K562 (cell line): ENCODE measurements around the gene DNAJB13. TPM values are rescaled to one million over a fixed set of nuclear protein-coding genes. Genes with fewer than 3 reads are reported as not detected.

Experiments
- CREB3 ChIP-seq: fragments of 450-650 bp; conservative IDR thresholded peaks from 2 replicates; pipeline ENCODE4 v1.6.1; 2016; ENCODE audit warnings: missing genetic modification characterization, low read depth, mild to moderate bottlenecking, missing compliant biosample characterization, moderate library complexity
- CREB3L1 ChIP-seq: fragments of 450-650 bp; IDR thresholded peaks from 2 replicates; pipeline ENCODE4 v1.6.1; 2014; ENCODE audit warnings: low read depth, mild to moderate bottlenecking, moderate library complexity, borderline replicate concordance
- DPF2 ChIP-seq: fragments of 450-650 bp; IDR thresholded peaks from 2 replicates; pipeline ENCODE4 v1.6.1; 2016
- HDAC1 ChIP-seq, 2 experiments: fragments of 450-650 bp; IDR thresholded peaks; 2 replicates each; pipeline ENCODE4 v1.6.1; 2016 to 2017; ENCODE audit warnings: inconsistent platforms in 1 of 2, mild to moderate bottlenecking in 1 of 2, moderate library complexity in 1 of 2
- MTA1 ChIP-seq: fragments of 450-650 bp; IDR thresholded peaks from 2 replicates; pipeline ENCODE4 v1.6.1; 2017; ENCODE audit warnings: borderline replicate concordance
- MTF1 ChIP-seq: fragments of 250-450 bp; sonication (Bioruptor Pico); IDR thresholded peaks from 2 replicates; pipeline ENCODE4 v1.9.0; 2021; ENCODE audit warnings: moderate library complexity, mild to moderate bottlenecking, inconsistent platforms, borderline replicate concordance
- NFXL1 ChIP-seq: fragments of 450-650 bp; formaldehyde crosslinking; IDR thresholded peaks from 2 replicates; pipeline ENCODE4 v1.4.0; 2021; ENCODE audit warnings: mild to moderate bottlenecking
- SRF ChIP-seq, 2 experiments: fragments of 250-450, 450-650 bp in 1 of 2; sonication (Bioruptor Pico) in 1 of 2; sonication (generic) in 1 of 2; formaldehyde crosslinking; IDR thresholded peaks; 2 replicates each; pipeline versions ENCODE4 v1.5.0 to v1.5.1; 2020 to 2022; ENCODE audit warnings: mild to moderate bottlenecking in 1 of 2, missing genetic modification reagents in 1 of 2
- ZBTB40 ChIP-seq, 2 experiments: fragments of 450-650 bp in 1 of 2; sonication (generic) in 1 of 2; formaldehyde crosslinking in 1 of 2; IDR thresholded peaks; 2 replicates each; pipeline versions ENCODE4 v1.7.1 to v1.9.0; 2016 to 2022; ENCODE audit warnings: inconsistent platforms in 1 of 2, mild to moderate bottlenecking in 1 of 2, missing genetic modification reagents in 1 of 2
- ZNF175 ChIP-seq: fragments of 200-800 bp; sonication (Bioruptor generic); IDR thresholded peaks from 2 replicates; pipeline ENCODE4 v1.6.1; 2016; ENCODE audit warnings: low read depth, mild to moderate bottlenecking, missing genetic modification characterization, missing compliant biosample characterization
- polyA plus RNA-seq, 8 experiments: library from polyadenylated mRNA; depleted of rRNA in 4 of 8; stranded (reverse) in 5 of 8; unstranded in 3 of 8; fragments of >200 nt; fragmentation: Nextera tagmentation in 2 of 8; fragmentation: Illumina TruSeq in 1 of 8; extraction: Ambion mirVana in 2 of 8; extraction: Trizol in 1 of 8; gene quantifications; 2 replicates each; pipeline versions ENCODE4 v1.2.1 to v1.2.3, GENCODE V29; 2011 to 2014; ENCODE audit warnings: inconsistent platforms in 1 of 8, missing spikeins in 1 of 8
- total RNA-seq, 7 experiments: library from RNA; depleted of rRNA in 6 of 7; stranded (reverse); fragments of >200 nt in 6 of 7; fragmentation: Illumina TruSeq in 2 of 7; extraction: Trizol in 2 of 7; gene quantifications; 2 replicates each; pipeline versions ENCODE4 v1.2.1 to v1.2.3, GENCODE V29; 2011 to 2021; ENCODE audit warnings: low replicate concordance in 1 of 7

The DNAJB13 gene
- total and polyA plus RNA-seq, 9 of the 15 experiments (the other 6 are each of a cell fraction or from before 2014, with no cell fraction given): 0.14 TPM; not detected in 8

- TF ChIP-seq HDAC1 (IDR thresholded peaks at IDR 0.05) (0 out of 4 replicates have a peak, but pooled peaks of 1 of the 2 experiments have one; percentile 7), DPF2 (peak; percentile 39; the same call in 1 of the 2 replicates), MTA1 (peak; percentile 57; the same call in 1 of the 2 replicates), ZNF175 (CRISPR knock-in tag) (peak; percentile 61), NFXL1 (CRISPR knock-in tag) (no peak), SRF (CRISPR knock-in tag; IDR thresholded peaks at IDR 0.05) (peak in 1 of 2 experiments; percentile 23; a peak in 1 of 4 replicates), CREB3 (tag) (peak; percentile 81), CREB3L1 (0 out of 2 replicates have a peak, but pooled peaks have one; percentile 17), ZBTB40 (IDR thresholded peaks at IDR 0.05) (peak; percentile 64; the same call in 1 of the 2 replicates), ZBTB40 (CRISPR knock-in tag; IDR thresholded peaks at IDR 0.05) (no peak), MTF1 (0 out of 2 replicates have a peak, but pooled peaks have one; percentile 56)
Measured at GRCh38 chr11:73983741-73984538, 33.1 kb downstream of the DNAJB13 start (continued).
